ENCODE data around the gene FCN1. TPM values are rescaled to one million over a fixed set of nuclear protein-coding genes. Genes with fewer than 3 reads are reported as not detected.

The FCN1 gene
- total RNA-seq, 4 donors from 2014 or later = 0.41 to 13.8 TPM; not detected in 2

- 43 to 77% methylated on average over 1 to 24 of the region's 24 CpGs for WGBS, 2 donors (ENCODE audit: low coverage in 1 of 2)
- Histone ChIP-seq H3K27me3 (no peaks in the 10 kb centered on the region), H3K4me3 (no peak overlapping the region), H3K4me1 (no peaks in the 10 kb centered on the region), H3K9me3 (no peaks in the 10 kb centered on the region), H3K27ac (no peak overlapping the region), H3K36me3 (no peaks in the 10 kb centered on the region)
- TF ChIP-seq CTCF (IDR thresholded peaks at IDR 0.05) = no peak
- TF ChIP-seq POLR2AphosphoS5 (IDR thresholded peaks at IDR 0.05) = no peak
- no peak for TF ChIP-seq EP300 (IDR thresholded peaks at IDR 0.05; ENCODE audit: low read depth)
- TF ChIP-seq POLR2A (IDR thresholded peaks at IDR 0.05) = no peak
- intact Hi-C loops (cut with DNase I; ENCODE audit: low total_unique reads) (no loop called here), in situ Hi-C loops (cut with MboI; ENCODE audit: low pct_ligation_motif_present in 1 of 4, low pct_unique_long_range_greater_than_20kb in 1 of 4, low sequenced_read_pairs in 3 of 4) (no loop called here)
- no peak for DNase-seq
Measured at GRCh38 chr9:134909511-134910481, 7.9 kb downstream of the FCN1 start.

- intact Hi-C loops (cut with DNase I; ENCODE audit: low total_unique reads) = no loop called here
- Histone ChIP-seq H3K4me3 (no peak overlapping the region), H3K27ac (no peak overlapping the region), H3K9me3 (no peaks in the 10 kb centered on the region), H3K36me3 (no peaks in the 10 kb centered on the region), H3K27me3 (no peaks in the 10 kb centered on the region), H3K4me1 (no peaks in the 10 kb centered on the region)
- TF ChIP-seq CTCF (IDR thresholded peaks at IDR 0.05) = no peak
- no peak for TF ChIP-seq EP300 (IDR thresholded peaks at IDR 0.05; ENCODE audit: low read depth)
- TF ChIP-seq POLR2AphosphoS5 (IDR thresholded peaks at IDR 0.05) = no peak
- TF ChIP-seq POLR2A (IDR thresholded peaks at IDR 0.05) = no peak
- in situ Hi-C loops (cut with MboI; ENCODE audit: low pct_ligation_motif_present in 1 of 4, low pct_unique_long_range_greater_than_20kb in 1 of 4, low sequenced_read_pairs in 3 of 4) = no loop called here
- 74 to 80% methylated on average over 6 to 13 of the region's 13 CpGs for WGBS, 2 donors (ENCODE audit: low coverage in 1 of 2)
- DNase-seq = no peak
Measured at GRCh38 chr9:134908524-134909309, 9.0 kb downstream of the FCN1 start.

- Histone ChIP-seq H3K36me3 (no peaks in the 10 kb centered on the region), H3K27me3 (no peaks in the 10 kb centered on the region), H3K4me3 (no peak overlapping the region), H3K27ac (no peak overlapping the region), H3K4me1 (no peaks in the 10 kb centered on the region), H3K9me3 (peaks cover 0 to 5% of the 10 kb centered on the region in 2 donors)
- TF ChIP-seq EP300 (IDR thresholded peaks at IDR 0.05; ENCODE audit: low read depth) = no peak
- TF ChIP-seq POLR2A (IDR thresholded peaks at IDR 0.05) = no peak
- TF ChIP-seq CTCF (IDR thresholded peaks at IDR 0.05) = no peak
- no peak for TF ChIP-seq POLR2AphosphoS5 (IDR thresholded peaks at IDR 0.05)
- intact Hi-C loops (cut with DNase I; ENCODE audit: low total_unique reads) = no loop called here
- in situ Hi-C loops (cut with MboI; ENCODE audit: low pct_ligation_motif_present in 1 of 4, low pct_unique_long_range_greater_than_20kb in 1 of 4, low sequenced_read_pairs in 3 of 4) = no loop called here
- WGBS, 2 donors (ENCODE audit: low coverage in 1 of 2) = 46 to 52% methylated on average over 3 of the region's 3 CpGs
- no peak for DNase-seq
Measured at GRCh38 chr9:134902936-134903335, 14.8 kb downstream of the FCN1 start.

DNA sequence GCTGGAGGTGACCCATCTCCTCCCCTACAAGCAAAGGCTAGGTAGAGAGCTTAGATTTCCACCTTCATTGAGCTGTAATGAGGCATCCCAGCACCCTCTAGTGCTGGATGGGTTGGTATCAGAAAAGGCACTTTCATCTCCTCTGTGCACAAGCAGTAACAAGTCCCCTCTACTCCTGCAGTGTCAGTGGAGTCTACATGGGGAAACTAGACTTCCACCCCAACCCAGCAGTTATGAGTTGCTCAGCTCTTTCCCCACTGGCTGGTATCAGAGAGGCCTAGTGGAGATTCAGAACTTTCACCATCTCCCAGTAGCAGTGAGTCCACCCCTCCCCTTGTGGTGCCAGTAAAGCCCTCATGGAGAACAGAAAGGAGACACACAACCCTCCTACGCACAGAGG, 17.9 kb downstream of the FCN1 start:
- DNase-seq = no peak
- intact Hi-C loops (cut with DNase I; ENCODE audit: low total_unique reads) = no loop called here
- WGBS, 2 donors (ENCODE audit: low coverage in 1 of 2) = 90% methylated on average over 1 of the region's 1 CpG; no CpG with 5 or more reads in 1 of the 2 donors

More for the DNA sequence above, 17.9 kb downstream of the FCN1 start:
- no peak for TF ChIP-seq CTCF (IDR thresholded peaks at IDR 0.05)
- TF ChIP-seq EP300 (IDR thresholded peaks at IDR 0.05; ENCODE audit: low read depth) = no peak
- TF ChIP-seq POLR2A (IDR thresholded peaks at IDR 0.05) = no peak
- no peak for TF ChIP-seq POLR2AphosphoS5 (IDR thresholded peaks at IDR 0.05)
- Histone ChIP-seq H3K9me3 (peaks cover 0 to 5% of the 10 kb centered on the region in 2 donors), H3K4me1 (no peaks in the 10 kb centered on the region), H3K27me3 (no peaks in the 10 kb centered on the region), H3K4me3 (no peak overlapping the region), H3K36me3 (no peaks in the 10 kb centered on the region), H3K27ac (no peak overlapping the region)
- in situ Hi-C loops (cut with MboI; ENCODE audit: low pct_ligation_motif_present in 1 of 4, low pct_unique_long_range_greater_than_20kb in 1 of 4, low sequenced_read_pairs in 3 of 4) = no loop called here
